ENCODE data around the gene TRIM17.

The TRIM17 gene

GRCh38 chr1:228381356-228381755, 35.3 kb downstream of the TRIM17 start:
- TF ChIP-seq ZNF23 (tag by site-specific recombination; IDR thresholded peaks at IDR 0.05; ENCODE audit: borderline replicate concordance) (no peak), ZNF560 (tag by site-specific recombination; IDR thresholded peaks at IDR 0.05; ENCODE audit: borderline replicate concordance) (no peak), REST (tag by site-specific recombination; IDR thresholded peaks at IDR 0.05) (no peak), ZNF792 (tag by site-specific recombination; IDR thresholded peaks at IDR 0.05) (no peak), ZNF76 (tag by site-specific recombination; IDR thresholded peaks at IDR 0.05; ENCODE audit: borderline replicate concordance, low read depth) (no peak), ZBTB17 (tag by site-specific recombination; IDR thresholded peaks at IDR 0.05) (no peak), SALL2 (tag by site-specific recombination; IDR thresholded peaks at IDR 0.05; ENCODE audit: borderline replicate concordance) (no peak), ZNF433 (tag by site-specific recombination; IDR thresholded peaks at IDR 0.05; ENCODE audit: low read depth) (no peak), ZNF510 (tag by site-specific recombination; IDR thresholded peaks at IDR 0.05; ENCODE audit: insufficient replicate concordance) (no peak), ZNF175 (tag by site-specific recombination; IDR thresholded peaks at IDR 0.05) (no peak), ZNF596 (tag by site-specific recombination; IDR thresholded peaks at IDR 0.05) (no peak), ZNF146 (tag by site-specific recombination; IDR thresholded peaks at IDR 0.05) (no peak)
- TF ChIP-seq, protein P1, sequence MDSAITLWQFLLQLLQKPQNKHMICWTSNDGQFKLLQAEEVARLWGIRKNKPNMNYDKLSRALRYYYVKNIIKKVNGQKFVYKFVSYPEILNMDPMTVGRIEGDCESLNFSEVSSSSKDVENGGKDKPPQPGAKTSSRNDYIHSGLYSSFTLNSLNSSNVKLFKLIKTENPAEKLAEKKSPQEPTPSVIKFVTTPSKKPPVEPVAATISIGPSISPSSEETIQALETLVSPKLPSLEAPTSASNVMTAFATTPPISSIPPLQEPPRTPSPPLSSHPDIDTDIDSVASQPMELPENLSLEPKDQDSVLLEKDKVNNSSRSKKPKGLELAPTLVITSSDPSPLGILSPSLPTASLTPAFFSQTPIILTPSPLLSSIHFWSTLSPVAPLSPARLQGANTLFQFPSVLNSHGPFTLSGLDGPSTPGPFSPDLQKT (IDR thresholded peaks at IDR 0.05; ENCODE audit: borderline replicate concordance, low read depth, low read length), result no peak
- H3K9me3 ChIP-seq (ENCODE audit: control insufficient read depth, insufficient read depth, low read depth, low read length), result no peaks in the 10 kb centered on the region
- no peaks in the 10 kb centered on the region for H3K36me3 ChIP-seq (ENCODE audit: control insufficient read depth in 2 of 2, insufficient read depth in 1 of 2, low read length in 2 of 2)
- H3K4me1 ChIP-seq (ENCODE audit: control insufficient read depth, insufficient read depth, low read length), result peaks cover 3% of the 10 kb centered on the region; the same call in 1 of the 2 replicates
- CTCF ChIA-PET, result interaction anchor here (0.6 to 2.7 kb wide), 2 partner anchors 78 to 119 kb away, joined by 3 to 12 read pairs; no protein-coding TSS in a partner anchor
- POLR2A ChIA-PET, result no interaction called here
- no peak overlapping the region for H3K4me3 ChIP-seq (ENCODE audit: low read depth, low read length)
- H3K27ac ChIP-seq (ENCODE audit: extremely low read depth, low read depth, low read length), result no peak overlapping the region

GRCh38 chr1:228379666-228380065, 37.0 kb downstream of the TRIM17 start:
- CTCF ChIA-PET, result interaction anchor here (0.6 to 2.7 kb wide), 10 partner anchors 10 to 380 kb away, joined by 3 to 12 read pairs (median 4); no protein-coding TSS in a partner anchor
- H3K4me3 ChIP-seq (ENCODE audit: low read depth, low read length), result no peak overlapping the region

More at GRCh38 chr1:228379666-228380065, 37.0 kb downstream of the TRIM17 start:
- H3K4me1 ChIP-seq (ENCODE audit: control insufficient read depth, insufficient read depth, low read length), result peaks cover 3% of the 10 kb centered on the region; the same call in 1 of the 2 replicates
- H3K9me3 ChIP-seq (ENCODE audit: control insufficient read depth, insufficient read depth, low read depth, low read length), result no peaks in the 10 kb centered on the region
- H3K27ac ChIP-seq (ENCODE audit: extremely low read depth, low read depth, low read length), result no peak overlapping the region
- TF ChIP-seq REST (tag by site-specific recombination; IDR thresholded peaks at IDR 0.05) (no peak), ZSCAN23 (tag by site-specific recombination; IDR thresholded peaks at IDR 0.05) (no peak), ZBTB48 (tag by site-specific recombination; IDR thresholded peaks at IDR 0.05) (no peak), ZNF114 (tag by site-specific recombination; IDR thresholded peaks at IDR 0.05) (no peak), ZNF324 (tag by site-specific recombination; IDR thresholded peaks at IDR 0.05) (no peak), OVOL3 (tag by site-specific recombination; IDR thresholded peaks at IDR 0.05) (no peak), ZNF140 (tag by site-specific recombination; IDR thresholded peaks at IDR 0.05) (no peak), ZNF394 (tag by site-specific recombination; IDR thresholded peaks at IDR 0.05; ENCODE audit: borderline replicate concordance) (no peak), ZNF596 (tag by site-specific recombination; IDR thresholded peaks at IDR 0.05) (no peak), ZNF266 (tag by site-specific recombination; IDR thresholded peaks at IDR 0.05; ENCODE audit: low read depth) (no peak), ZSCAN16 (tag by site-specific recombination; IDR thresholded peaks at IDR 0.05) (no peak)
- H3K36me3 ChIP-seq (ENCODE audit: control insufficient read depth in 2 of 2, insufficient read depth in 1 of 2, low read length in 2 of 2), result no peaks in the 10 kb centered on the region
- POLR2A ChIA-PET, result interaction anchor here (1.1 kb wide), 1 partner anchor 27 kb away, joined by 7 read pairs; the partner anchor contains the start of gene TRIM11

Data from HEK293 (cell line).